Keratinocyte (primary cell): ENCODE results near the gene FAM13A.

ENCODE experiments used
- EZH2 ChIP-seq: IDR thresholded peaks from one replicate; pipeline ENCODE4 v1.6.1; 2012; ENCODE audit warnings: inconsistent platforms, mild to moderate bottlenecking, low read length, moderate library complexity
- TF ChIP-seq, protein P1 (sequence below), 3 experiments: IDR thresholded peaks in 1 of 3; conservative IDR thresholded peaks in 1 of 3; optimal IDR thresholded peaks in 1 of 3; 2 replicates in 2 of 3; 3 replicates in 1 of 3; pipeline versions ENCODE3 to v1.5.1; 2011; ENCODE audit warnings: low read length in 3 of 3, mild to moderate bottlenecking in 3 of 3, moderate library complexity in 2 of 3, control low read depth in 1 of 3, inconsistent platforms in 1 of 3; ENCODE audit not compliant: insufficient read depth in 2 of 3; ENCODE audit errors: extremely low read depth in 1 of 3

DNA sequence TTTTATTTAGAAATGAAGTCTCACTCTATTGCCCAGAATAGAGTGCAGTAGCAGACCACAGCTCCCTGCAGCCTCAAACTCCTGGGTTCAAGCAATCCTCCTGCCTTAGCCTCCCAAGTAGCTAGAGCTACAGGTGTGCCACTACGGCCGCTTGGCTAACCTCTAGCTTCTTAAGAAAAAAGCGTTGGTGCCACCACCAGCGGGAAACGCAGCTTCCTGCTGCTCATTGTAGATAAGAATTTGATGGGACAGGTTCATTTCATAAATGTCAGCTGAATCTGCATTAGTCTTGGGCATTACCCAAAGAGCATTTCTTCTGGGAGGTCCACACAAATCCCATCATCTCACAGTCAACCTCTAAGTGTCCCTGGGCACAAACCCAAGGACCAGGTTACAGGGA is 326.2 kb downstream of the FAM13A start:
- TF ChIP-seq, protein P1, sequence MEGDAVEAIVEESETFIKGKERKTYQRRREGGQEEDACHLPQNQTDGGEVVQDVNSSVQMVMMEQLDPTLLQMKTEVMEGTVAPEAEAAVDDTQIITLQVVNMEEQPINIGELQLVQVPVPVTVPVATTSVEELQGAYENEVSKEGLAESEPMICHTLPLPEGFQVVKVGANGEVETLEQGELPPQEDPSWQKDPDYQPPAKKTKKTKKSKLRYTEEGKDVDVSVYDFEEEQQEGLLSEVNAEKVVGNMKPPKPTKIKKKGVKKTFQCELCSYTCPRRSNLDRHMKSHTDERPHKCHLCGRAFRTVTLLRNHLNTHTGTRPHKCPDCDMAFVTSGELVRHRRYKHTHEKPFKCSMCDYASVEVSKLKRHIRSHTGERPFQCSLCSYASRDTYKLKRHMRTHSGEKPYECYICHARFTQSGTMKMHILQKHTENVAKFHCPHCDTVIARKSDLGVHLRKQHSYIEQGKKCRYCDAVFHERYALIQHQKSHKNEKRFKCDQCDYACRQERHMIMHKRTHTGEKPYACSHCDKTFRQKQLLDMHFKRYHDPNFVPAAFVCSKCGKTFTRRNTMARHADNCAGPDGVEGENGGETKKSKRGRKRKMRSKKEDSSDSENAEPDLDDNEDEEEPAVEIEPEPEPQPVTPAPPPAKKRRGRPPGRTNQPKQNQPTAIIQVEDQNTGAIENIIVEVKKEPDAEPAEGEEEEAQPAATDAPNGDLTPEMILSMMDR (optimal IDR thresholded peaks at IDR 0.05 in 1 of 3, IDR thresholded peaks at IDR 0.05 in 1 of 3, conservative IDR thresholded peaks at IDR 0.05 in 1 of 3; ENCODE audit: extremely low read depth in 1 of 3, insufficient read depth in 2 of 3, low read length in 3 of 3): no peak
- no peak for TF ChIP-seq EZH2
